GM19397 (cell line): Measurements from ENCODE around the gene TPCN2.

Experiments
- ATAC-seq: cut with Tn5 transposase; IDR thresholded peaks from one replicate; pipeline ENCODE4 v1.9.1; 2021; ENCODE audit warnings: mild to moderate bottlenecking, moderate library complexity; ENCODE audit not compliant: unreplicated experiment

Gene TPCN2

DNA sequence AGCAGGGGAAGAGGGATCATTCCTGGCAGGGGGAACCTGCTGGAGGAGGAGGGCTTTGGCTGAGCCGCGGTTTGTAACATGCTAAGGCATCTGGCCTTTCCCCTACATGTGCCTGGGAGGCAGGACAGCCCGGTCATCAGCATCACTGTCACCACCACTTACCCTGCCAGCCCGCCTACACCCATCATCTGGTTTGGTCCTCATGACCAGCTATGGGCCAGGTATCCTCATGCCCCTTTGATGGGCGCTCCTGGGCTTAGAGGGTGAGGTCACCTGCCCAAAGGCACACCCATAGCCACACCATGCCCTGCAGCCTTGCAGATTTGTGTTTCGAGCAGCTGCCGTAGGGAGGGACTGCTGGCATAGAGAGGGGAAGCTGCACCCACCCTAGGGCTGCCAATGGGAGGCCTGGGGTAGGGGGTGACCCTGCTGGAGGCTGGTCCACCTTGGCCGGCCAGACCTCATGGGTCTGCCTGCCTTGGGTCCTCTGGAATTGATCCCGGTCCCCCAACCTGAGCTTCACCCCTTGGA is 38.3 kb upstream of the TPCN2 start:
- no peak for ATAC-seq

DNA sequence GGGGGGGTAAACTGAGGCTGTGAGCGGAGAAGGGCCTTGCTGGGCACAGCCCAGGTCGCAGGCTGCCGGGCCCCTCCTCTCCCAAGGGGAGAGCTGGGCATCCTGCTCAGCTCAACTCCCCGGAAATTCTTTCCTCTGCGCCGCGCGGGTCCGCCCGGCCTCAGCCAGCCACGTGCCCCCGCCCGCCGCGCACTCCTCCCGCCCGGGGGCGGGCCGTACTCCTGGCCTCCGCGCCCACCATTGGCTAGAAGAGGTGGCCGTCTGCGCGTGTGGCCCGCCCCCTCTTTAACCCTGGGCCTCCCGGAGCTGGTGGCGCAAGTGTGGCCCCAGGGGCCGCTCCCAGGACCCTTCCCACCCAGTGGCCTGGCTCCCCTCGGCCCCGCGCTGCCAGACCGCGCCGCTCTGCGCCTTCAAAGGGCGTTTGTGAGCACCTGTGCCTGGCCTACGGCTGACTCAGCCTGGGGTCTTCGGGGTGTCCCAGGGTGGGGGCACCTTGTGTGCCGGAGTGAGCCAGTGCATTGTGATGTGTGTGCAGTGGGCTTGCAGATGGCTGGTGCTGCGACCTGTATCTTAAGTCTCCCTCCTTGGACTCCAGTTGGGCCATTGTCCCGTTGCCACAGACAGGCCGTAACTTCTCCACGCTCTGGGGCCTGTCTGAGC is 37.6 kb upstream of the TPCN2 start:
- ATAC-seq: no peak

DNA sequence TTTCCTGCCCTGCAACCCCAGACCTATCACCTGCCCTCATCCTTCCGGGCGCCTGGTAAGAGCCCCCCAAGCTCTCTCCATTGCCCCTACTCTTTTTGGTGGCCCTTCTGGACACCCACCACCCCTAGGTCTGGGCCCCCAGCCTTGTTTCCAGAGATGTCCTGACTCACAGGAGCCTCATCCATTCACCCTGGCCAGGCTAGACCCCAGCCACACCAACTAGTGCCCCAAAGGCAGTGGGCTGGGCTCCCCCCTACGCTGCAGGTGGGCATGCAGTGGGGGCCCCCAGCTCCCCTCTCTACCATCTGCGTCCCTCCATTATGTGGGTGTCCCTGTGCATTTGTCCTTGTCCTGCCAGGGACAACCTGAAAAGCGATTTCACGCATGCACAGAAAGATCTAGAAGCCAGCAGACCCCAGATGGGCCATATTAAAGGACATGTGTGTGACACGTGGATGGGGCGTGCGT is 37.1 kb upstream of the TPCN2 start:
- ATAC-seq: no peak

DNA sequence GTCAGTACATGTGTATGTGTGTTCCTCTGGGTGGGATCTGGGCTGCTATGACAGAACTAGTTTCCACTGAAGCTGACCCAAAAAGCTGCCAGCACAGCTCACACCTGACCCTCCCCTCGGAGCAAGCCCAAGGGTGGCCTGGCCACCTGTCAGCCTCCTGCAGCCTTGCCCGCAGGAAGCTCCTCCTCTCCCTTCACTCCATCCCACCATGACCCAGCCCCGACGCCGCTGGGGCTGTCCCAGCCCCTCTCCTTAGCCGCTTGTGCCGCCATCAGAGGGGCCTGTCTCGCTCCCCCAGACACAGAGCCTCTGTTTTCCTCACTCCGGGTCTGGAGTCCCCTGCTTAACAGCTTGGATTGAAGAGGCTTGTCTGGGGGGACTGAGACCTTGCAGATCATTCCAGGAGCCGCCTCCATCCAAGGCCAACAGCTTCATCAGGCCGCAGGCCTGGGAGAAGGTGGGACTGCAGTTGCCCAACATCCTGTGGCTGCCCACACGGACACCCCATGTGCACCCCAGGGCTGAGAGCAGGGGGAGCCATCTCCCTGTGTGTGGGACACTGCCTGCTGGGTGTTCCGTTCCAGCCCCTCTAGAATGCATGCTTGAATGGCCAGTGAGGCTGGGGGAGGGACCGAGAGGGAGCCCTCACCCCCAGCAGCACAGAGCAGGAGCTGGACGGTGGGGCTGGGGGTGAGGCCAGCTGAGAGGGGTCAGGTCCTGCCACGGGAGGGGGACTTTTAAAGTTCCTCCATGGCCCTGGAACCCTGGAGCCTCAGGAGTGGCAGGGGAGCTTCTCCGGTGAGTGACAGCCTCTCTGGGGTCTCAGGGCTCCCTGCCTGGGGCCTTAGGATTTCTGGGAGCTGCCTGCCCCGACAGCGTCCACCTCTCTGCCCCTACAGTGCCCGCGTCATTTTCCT is 36.4 kb upstream of the TPCN2 start:
- no peak for ATAC-seq

DNA sequence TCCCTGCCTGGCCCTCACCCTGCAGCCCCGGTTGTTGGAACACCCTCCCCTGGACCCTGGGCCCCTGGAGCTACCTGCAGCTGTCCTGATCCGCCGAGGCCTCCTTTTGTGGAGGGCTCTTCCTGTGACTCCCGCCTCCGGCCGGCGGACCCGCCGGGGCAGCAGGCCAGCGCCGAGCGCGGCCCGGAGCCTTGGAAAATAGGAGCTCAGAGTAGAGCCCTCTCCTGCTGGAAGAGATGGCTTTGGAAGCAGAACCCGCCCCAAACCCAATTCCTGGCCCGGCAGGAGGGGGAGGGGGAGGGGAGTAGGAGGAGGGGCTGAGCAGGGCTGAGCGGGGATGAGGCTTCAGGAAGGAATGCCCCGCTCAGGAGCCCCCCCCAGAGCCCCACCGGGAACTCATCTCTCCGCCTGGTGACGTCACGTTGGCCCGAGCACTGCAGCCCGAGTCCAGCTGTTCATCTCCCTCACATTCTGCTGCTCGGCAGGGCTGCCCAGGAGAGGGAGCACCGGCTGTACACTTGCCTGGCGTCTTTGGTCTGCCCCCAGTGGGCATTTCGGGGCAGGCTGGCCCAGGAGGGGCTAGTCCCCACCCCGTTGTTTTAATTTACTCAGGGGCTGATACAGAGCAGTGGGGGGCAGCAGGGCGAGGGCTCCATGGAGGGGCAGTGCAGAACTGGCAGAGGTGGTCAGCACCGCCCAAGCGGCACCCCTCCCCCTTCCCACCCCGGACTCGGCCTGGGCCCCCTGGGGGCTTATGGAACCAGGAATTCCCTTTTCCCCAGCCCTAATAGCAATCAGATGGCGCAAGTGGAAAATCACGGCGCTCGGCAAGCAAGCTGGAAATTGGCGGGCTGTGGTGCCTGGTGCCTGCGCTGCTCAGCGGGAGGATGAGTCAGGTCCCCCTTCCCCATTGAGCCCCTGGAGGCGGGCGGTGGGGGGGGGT is 35.5 kb upstream of the TPCN2 start, which contains the start of gene MRGPRF:
TSS of gene MRGPRF (minus strand) at position 238 of the 943 bp plus-strand sequence. CDS start 3,345 bp downstream, outside the sequence.
- ATAC-seq: no peak

DNA sequence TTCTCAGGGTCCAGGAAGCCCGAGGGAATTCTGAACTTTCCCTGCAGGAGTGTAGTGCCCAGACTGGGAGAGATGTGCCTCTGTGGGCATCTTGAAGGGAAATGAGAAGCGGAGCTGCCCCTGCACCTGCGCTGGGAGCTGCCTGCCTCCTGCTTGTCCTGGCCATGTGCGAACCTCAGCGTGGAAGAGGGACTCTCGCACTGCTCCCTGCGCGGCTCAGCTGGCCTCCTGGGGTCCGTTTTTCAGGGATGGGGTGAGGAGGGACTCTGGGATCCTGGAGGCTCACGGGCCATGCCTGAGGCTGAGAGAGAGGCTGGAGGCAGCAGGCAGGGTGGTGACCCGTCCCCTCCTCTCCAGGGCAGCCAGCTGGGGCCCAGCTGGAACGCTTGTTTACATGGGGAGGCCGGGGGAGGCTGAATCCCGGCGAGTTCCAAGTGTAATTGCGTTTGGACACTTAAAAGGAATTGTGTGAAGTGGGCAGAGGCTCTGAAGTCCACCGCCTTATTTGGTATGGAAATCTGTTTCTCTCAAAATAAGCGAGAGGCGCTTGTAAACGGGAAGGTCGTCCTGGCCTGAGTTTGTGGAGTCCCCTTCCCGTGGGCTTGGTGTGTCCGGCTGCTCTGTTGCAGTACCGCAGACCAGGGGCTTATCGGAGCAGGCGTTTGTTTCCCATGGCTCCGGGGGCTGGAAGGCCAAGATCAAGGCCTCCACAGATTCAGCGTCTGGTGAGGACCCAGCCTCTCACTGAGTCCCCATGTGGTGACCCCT is 34.5 kb upstream of the TPCN2 start:
- no peak for ATAC-seq

DNA sequence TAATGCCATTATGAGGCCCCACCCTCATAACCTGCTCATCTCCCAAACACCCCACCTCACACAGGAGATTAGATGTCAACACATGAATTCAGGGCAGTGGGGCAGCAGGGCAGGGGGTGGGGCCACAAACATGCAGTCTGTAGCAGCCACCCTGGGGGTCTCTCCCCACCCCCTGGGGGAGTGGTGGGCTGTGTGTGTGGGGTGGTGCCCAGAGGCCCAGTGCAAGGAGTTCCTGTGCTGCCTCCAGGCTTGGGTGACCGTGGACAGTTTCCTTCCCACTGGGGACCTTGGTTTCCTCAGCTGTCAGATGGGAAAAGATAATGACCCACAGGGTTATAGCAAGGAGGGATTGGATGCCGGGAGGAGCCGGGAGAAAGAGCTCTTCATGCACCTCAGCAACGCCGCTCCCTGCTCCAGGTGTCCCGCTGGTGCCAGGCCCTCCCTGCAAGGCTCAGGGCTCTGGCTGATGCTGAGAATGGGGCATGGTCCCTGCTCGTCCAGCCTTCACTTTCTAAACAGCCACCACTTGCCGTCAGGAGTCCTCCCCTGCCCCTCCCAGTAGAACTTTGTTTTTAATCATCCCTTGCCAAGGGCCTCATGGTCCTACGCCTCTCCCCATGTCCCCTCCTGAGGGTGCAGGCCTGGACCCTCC is 33.7 kb upstream of the TPCN2 start:
- ATAC-seq: no peak

DNA sequence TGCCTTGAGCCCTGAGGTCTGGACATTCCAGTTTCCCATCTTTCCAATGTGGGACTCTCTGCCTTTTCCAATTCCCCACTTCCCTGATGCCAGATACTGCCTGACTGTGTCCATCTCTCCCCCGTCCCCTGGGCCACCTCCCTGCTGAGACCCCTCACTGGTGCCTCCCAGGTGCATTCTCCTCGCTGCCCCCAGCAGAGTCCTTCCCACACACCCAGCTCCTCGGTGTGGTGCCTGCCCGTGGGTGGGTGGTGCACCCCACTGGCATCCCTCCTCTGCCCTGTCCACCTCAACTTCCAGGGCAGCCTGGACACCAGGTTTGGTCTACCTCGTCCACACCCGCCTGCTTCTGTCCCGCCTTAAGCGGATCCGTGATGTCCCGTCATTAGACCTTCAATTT is 30.8 kb upstream of the TPCN2 start:
- ATAC-seq: no peak

DNA sequence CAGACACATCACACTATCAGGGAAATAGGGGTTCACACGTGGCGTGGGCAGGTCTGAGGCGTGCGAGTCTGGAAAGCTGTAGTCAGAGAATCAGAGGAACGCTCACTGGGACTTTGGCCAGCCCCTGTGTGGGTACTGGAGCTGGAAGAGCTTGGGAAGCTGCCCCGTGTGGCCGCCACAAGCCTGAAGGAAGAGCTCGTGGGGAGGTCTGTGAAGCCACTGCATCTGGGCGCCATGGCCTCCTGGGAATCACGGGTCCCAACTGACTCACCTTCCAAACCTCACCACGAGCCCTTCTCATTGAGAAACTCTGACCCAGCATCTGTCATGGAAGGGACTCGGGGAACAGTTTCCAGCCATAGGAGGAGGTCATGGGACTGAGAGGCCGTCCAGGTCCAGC is 29.8 kb upstream of the TPCN2 start:
- ATAC-seq: no peak

DNA sequence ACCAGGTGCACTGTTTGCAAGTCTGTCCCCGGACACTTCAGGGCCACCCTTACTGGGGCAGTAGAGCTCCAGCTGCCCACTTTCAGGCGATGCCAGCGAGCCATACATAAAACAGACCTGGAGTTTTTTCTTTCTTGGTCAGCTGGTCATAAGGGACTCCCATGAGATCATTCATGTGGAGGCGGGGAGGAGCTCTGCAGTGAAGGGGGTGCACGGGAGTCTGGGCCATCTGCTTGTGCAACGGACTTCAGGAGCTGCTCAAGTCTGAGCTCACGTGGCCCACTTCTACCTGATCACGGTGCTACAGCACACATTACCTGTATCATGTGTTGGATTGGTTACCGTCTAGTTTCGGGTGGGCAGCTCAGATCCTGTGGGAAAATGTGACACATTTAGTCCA is 26.5 kb upstream of the TPCN2 start:
- no peak for ATAC-seq

DNA sequence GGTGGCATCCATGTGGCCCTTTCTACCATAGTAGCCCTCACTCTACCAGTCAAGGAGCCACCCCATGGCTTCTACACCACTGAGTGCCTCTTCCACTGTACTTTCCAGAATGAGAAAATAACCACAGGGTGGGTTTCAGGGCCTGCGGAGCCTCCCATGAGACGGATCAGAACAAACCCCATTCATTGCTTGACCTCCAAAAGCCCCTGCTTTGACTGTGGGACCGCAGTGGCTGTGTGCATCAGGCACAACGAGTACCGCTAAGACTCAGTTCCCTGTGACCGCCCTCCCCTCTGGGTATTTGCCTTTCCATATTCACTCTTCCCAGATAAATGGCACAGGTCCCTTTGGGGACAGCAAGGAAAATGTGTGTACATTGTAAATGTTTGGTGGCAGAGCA is 24.2 kb upstream of the TPCN2 start:
- no peak for ATAC-seq

DNA sequence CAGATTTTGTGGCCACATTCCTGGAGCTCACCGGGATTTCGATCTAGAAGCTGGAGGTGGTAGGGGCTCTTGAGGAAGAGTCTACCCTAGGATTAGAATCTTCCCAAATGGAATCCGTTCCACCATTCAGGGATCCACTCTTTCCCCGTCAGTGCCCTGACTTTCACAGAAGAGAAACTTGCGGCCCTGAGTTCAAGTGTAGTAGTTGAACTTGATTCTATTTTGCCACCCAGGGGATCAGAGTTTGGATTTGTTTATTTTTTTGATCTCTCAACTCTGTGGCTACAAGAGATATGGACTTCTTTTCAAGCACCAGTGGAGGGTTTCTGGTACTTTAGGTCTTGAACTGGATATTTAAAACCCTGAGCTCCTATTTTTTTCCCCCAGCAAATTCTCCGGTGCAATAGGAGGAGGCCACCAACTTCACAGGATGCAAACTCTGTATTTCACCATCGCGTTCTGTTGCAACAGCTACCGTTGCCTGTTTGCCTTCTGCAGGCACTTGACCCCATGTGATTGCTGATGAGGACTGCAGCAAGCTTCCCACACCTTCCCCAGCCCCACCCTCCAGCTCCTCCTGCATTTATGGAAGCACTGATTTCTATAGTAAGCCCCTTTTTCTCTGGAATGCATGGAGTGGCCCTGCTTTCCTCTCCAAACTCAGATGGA is 20.9 kb upstream of the TPCN2 start:
- no peak for ATAC-seq

DNA sequence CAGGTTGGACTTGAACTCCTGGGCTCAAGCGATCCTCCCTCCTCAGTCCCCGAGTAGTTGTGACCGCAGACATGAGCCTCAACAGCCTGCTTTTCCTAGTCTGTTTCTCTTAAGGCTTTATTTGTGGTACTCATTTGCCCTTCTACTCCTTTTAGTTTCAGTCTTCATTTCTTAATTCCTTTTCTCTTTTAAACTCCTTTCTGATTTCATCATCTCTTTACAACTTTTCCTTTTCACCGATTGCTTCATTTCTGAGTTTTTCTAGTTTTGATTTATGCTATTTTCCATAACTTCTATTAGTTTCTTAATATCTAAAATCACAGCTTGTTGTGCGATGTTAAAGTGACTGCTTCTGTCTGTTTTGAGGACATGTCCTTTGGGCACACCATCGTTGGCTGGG is 18.4 kb upstream of the TPCN2 start:
- no peak for ATAC-seq

DNA sequence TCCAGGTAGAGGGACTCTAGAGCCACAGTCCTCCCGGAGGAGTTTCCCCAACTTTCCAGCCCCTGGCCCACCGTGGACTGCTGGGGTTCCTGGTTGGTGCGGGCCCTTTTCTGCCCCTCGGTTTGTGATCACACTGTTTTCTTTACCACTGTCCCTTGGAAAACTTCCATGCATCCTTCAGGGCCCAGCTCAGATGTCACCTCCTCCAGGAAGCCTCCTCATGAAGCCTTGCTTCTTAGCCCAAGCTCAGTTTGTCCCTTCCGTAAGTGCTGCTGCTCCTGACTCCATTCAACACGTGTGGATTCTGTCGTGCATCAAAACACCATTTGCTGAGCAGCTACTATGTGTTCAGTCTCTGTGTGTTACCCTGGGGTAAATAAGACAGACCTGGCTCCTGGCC is 15.9 kb upstream of the TPCN2 start:
- no peak for ATAC-seq

DNA sequence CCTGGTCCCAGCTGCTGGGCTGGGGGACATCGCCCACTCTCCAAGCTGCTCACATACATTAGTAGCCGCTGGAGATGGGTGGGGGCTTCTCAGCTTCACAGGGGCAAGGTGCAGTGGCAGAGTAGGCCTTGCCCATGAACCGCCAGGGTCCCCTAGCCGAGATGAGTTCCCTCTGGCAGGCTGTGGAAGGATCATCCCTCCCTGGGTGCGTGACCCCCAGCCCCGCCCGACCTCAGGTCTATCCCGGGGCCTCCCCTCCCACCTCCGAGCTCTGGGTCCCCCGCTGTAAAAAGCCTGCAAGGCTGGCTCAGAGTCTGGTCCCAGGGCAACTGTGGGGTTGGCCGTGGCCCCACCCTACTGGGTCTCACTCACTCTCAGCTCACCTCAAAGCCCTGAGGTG is 15.3 kb upstream of the TPCN2 start:
- ATAC-seq: no peak

DNA sequence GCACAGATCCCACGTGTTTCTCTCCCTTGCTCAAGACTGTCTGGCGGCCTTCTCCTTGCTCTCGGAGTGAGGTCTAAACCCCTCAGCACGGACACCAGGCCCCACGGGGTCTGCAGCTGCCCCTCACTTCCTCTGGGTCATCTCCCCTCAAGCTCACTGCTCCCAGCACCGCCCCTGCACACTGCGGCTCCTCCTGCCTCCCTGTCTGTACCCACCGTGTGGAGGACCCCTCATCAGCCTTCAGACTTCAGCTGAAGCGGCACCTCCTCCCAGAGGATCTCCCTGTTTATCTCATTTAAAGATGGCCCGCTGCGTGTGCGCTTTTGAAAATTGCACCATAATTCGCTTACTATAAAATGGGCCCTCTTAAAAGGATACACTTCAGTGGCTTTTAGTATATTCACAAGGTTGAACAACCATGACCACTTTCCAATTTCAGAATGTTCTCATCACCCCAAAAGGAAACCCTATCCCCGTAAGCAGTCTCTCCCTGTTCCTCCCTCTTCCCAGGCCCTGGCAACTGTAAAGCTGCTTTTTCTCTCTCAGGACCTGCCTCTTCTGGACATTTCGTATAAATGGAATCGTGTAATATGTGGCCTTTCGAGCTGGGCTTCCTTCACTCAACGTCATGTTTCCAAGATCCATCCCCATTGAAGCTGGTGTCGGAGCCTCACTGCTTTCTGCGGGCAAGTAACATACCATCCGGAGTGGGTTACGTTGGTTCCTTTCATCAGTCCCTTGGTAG is 14.4 kb upstream of the TPCN2 start:
- no peak for ATAC-seq

DNA sequence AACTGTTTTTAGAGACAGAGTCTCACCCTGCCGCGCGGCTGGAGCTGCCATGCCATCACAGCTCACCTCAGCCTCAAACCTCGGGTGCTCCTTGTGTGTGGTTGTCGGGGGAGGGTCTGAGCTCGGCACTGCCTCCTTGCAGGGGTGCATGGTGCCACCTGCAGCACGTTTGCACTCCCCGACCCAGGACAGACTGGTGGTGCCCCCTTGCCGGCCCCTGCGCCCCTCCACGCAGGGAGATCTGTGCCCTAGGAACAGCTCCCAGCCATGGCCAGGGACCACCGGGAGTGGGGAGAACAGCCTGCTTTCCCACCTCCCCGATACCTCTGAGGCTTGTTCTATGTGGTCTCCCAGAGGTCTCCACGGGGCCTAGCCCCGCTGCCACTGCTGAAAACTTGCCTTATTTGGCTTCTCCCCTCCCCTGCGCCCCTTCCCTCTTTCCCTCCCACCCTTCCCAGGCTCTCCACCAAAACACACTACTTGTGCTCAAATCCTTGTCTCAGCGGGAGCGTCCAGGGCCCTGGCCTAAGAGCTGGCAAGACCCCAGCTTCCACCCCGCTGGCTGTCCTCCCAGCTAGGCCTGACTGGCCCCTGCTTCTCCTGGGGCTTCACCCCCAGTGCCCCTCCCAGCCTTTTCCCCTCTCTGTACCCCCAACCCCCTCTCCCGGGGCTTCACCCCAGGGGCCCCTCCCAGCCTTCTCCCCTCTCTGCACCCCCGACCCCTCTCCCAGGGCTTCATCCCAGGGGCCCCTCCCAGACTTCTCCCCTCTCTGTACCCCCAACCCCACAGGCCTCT is 13.4 kb upstream of the TPCN2 start:
- no peak for ATAC-seq

DNA sequence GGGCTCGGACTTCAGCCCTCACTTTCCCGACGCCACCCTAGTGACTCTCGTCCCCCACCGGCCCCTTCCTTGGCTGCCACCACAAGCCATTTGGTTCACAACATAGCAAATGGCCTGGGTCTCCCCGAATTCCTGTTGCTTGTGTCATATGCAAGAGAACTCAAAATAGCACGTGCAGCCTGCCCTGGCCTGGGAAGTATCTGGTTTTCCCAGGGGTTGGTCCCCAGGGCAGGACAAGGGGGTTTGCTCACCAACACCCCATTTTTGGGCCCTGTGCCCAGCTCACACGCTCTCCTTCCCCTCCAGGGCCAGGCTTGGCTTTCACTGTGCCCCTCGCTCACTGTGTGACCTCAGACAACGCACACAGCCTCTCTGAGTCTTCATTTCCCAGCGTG is 12.8 kb upstream of the TPCN2 start:
- no peak for ATAC-seq
